ENCODE measurements around the gene TRIM26. TPM values are rescaled to one million over a fixed set of nuclear protein-coding genes. Genes with fewer than 3 reads are reported as not detected.

TRIM26 gene
- total and polyA plus RNA-seq, 2 experiments from 2014 or later, result 11.0 to 38.0 TPM

DNA sequence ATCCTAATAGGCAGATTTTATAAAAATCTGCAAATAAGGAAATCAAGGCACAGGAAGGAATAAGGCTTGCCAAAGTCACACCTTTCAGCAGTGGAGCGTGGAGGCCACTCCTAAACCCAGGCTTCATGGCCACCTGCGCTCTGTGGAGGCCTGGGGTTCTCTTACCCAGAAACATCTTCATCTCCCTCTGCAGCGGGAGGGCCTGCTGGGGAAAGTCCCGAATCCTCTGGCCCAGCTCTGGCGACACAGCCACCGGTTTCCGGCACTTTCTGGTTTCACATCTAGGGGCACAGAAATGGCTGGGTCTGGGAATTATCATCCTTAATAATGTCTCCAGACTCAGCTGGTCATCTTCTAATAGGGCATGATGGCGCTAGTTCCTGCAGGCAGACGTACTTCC lies 56.4 kb downstream of the TRIM26 start:
- no peak overlapping the region for H3K27ac Mint-ChIP-seq
- no peaks in the 10 kb centered on the region for H4K20me1 ChIP-seq (replicated peaks; ENCODE audit: insufficient read depth)
- H3K4me1 Mint-ChIP-seq, result no peaks in the 10 kb centered on the region
- H3K4me1 ChIP-seq (ENCODE audit: insufficient read depth), result no peaks in the 10 kb centered on the region
- H3K27me3 ChIP-seq (ENCODE audit: insufficient read depth), result 0 out of 2 replicates have a peak, but pooled peaks cover 11% of the 10 kb centered on the region
- DNase-seq (ENCODE audit: low spot score) (no peak), ATAC-seq (no peak)
- H3K4me3 ChIP-seq, result no peak overlapping the region
- H3K36me3 ChIP-seq (ENCODE audit: insufficient read depth), result no peaks in the 10 kb centered on the region
- H3K9me3 Mint-ChIP-seq, result no peaks in the 10 kb centered on the region
- H3F3A ChIP-seq (replicated peaks; ENCODE audit: low read depth), result no peaks in the 10 kb centered on the region
- H2AFZ ChIP-seq, result no peak overlapping the region
- no peak overlapping the region for H3K4me3 Mint-ChIP-seq
- H3K27me3 Mint-ChIP-seq (ENCODE audit: insufficient read depth, low read depth, poor library complexity), result peaks cover 8% of the 10 kb centered on the region
- no peaks in the 10 kb centered on the region for H3K36me3 Mint-ChIP-seq (ENCODE audit: low read depth)
- TF ChIP-seq, protein P1, sequence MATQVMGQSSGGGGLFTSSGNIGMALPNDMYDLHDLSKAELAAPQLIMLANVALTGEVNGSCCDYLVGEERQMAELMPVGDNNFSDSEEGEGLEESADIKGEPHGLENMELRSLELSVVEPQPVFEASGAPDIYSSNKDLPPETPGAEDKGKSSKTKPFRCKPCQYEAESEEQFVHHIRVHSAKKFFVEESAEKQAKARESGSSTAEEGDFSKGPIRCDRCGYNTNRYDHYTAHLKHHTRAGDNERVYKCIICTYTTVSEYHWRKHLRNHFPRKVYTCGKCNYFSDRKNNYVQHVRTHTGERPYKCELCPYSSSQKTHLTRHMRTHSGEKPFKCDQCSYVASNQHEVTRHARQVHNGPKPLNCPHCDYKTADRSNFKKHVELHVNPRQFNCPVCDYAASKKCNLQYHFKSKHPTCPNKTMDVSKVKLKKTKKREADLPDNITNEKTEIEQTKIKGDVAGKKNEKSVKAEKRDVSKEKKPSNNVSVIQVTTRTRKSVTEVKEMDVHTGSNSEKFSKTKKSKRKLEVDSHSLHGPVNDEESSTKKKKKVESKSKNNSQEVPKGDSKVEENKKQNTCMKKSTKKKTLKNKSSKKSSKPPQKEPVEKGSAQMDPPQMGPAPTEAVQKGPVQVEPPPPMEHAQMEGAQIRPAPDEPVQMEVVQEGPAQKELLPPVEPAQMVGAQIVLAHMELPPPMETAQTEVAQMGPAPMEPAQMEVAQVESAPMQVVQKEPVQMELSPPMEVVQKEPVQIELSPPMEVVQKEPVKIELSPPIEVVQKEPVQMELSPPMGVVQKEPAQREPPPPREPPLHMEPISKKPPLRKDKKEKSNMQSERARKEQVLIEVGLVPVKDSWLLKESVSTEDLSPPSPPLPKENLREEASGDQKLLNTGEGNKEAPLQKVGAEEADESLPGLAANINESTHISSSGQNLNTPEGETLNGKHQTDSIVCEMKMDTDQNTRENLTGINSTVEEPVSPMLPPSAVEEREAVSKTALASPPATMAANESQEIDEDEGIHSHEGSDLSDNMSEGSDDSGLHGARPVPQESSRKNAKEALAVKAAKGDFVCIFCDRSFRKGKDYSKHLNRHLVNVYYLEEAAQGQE (IDR thresholded peaks at IDR 0.05; ENCODE audit: unreplicated experiment), result no peak
- TF ChIP-seq ZNF114 (CRISPR knock-in tag; IDR thresholded peaks at IDR 0.05) (no peak), JUNB (IDR thresholded peaks at IDR 0.05; ENCODE audit: unreplicated experiment) (no peak), STAT1 (IDR thresholded peaks at IDR 0.05; ENCODE audit: unreplicated experiment) (no peak), EZH2 (IDR thresholded peaks at IDR 0.05; ENCODE audit: low read depth, unreplicated experiment) (no peak), EZH2phosphoT487 (IDR thresholded peaks at IDR 0.05; ENCODE audit: unreplicated experiment) (no peak), ZNF331 (CRISPR knock-in tag; IDR thresholded peaks at IDR 0.05; ENCODE audit: low read depth) (no peak), CREB1 (CRISPR knock-in tag; IDR thresholded peaks at IDR 0.05; ENCODE audit: low read depth) (no peak), NANOG (IDR thresholded peaks at IDR 0.05; ENCODE audit: borderline replicate concordance) (no peak), POLR2AphosphoS5 (IDR thresholded peaks at IDR 0.05; ENCODE audit: low read depth) (no peak)
- TF ChIP-seq, protein P2, sequence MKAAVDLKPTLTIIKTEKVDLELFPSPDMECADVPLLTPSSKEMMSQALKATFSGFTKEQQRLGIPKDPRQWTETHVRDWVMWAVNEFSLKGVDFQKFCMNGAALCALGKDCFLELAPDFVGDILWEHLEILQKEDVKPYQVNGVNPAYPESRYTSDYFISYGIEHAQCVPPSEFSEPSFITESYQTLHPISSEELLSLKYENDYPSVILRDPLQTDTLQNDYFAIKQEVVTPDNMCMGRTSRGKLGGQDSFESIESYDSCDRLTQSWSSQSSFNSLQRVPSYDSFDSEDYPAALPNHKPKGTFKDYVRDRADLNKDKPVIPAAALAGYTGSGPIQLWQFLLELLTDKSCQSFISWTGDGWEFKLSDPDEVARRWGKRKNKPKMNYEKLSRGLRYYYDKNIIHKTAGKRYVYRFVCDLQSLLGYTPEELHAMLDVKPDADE (IDR thresholded peaks at IDR 0.05), result no peak
- TF ChIP-seq, protein P3, sequence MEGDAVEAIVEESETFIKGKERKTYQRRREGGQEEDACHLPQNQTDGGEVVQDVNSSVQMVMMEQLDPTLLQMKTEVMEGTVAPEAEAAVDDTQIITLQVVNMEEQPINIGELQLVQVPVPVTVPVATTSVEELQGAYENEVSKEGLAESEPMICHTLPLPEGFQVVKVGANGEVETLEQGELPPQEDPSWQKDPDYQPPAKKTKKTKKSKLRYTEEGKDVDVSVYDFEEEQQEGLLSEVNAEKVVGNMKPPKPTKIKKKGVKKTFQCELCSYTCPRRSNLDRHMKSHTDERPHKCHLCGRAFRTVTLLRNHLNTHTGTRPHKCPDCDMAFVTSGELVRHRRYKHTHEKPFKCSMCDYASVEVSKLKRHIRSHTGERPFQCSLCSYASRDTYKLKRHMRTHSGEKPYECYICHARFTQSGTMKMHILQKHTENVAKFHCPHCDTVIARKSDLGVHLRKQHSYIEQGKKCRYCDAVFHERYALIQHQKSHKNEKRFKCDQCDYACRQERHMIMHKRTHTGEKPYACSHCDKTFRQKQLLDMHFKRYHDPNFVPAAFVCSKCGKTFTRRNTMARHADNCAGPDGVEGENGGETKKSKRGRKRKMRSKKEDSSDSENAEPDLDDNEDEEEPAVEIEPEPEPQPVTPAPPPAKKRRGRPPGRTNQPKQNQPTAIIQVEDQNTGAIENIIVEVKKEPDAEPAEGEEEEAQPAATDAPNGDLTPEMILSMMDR (conservative IDR thresholded peaks at IDR 0.05; ENCODE audit: low read depth in 2 of 2), result no peak
- TF ChIP-seq, protein P4, sequence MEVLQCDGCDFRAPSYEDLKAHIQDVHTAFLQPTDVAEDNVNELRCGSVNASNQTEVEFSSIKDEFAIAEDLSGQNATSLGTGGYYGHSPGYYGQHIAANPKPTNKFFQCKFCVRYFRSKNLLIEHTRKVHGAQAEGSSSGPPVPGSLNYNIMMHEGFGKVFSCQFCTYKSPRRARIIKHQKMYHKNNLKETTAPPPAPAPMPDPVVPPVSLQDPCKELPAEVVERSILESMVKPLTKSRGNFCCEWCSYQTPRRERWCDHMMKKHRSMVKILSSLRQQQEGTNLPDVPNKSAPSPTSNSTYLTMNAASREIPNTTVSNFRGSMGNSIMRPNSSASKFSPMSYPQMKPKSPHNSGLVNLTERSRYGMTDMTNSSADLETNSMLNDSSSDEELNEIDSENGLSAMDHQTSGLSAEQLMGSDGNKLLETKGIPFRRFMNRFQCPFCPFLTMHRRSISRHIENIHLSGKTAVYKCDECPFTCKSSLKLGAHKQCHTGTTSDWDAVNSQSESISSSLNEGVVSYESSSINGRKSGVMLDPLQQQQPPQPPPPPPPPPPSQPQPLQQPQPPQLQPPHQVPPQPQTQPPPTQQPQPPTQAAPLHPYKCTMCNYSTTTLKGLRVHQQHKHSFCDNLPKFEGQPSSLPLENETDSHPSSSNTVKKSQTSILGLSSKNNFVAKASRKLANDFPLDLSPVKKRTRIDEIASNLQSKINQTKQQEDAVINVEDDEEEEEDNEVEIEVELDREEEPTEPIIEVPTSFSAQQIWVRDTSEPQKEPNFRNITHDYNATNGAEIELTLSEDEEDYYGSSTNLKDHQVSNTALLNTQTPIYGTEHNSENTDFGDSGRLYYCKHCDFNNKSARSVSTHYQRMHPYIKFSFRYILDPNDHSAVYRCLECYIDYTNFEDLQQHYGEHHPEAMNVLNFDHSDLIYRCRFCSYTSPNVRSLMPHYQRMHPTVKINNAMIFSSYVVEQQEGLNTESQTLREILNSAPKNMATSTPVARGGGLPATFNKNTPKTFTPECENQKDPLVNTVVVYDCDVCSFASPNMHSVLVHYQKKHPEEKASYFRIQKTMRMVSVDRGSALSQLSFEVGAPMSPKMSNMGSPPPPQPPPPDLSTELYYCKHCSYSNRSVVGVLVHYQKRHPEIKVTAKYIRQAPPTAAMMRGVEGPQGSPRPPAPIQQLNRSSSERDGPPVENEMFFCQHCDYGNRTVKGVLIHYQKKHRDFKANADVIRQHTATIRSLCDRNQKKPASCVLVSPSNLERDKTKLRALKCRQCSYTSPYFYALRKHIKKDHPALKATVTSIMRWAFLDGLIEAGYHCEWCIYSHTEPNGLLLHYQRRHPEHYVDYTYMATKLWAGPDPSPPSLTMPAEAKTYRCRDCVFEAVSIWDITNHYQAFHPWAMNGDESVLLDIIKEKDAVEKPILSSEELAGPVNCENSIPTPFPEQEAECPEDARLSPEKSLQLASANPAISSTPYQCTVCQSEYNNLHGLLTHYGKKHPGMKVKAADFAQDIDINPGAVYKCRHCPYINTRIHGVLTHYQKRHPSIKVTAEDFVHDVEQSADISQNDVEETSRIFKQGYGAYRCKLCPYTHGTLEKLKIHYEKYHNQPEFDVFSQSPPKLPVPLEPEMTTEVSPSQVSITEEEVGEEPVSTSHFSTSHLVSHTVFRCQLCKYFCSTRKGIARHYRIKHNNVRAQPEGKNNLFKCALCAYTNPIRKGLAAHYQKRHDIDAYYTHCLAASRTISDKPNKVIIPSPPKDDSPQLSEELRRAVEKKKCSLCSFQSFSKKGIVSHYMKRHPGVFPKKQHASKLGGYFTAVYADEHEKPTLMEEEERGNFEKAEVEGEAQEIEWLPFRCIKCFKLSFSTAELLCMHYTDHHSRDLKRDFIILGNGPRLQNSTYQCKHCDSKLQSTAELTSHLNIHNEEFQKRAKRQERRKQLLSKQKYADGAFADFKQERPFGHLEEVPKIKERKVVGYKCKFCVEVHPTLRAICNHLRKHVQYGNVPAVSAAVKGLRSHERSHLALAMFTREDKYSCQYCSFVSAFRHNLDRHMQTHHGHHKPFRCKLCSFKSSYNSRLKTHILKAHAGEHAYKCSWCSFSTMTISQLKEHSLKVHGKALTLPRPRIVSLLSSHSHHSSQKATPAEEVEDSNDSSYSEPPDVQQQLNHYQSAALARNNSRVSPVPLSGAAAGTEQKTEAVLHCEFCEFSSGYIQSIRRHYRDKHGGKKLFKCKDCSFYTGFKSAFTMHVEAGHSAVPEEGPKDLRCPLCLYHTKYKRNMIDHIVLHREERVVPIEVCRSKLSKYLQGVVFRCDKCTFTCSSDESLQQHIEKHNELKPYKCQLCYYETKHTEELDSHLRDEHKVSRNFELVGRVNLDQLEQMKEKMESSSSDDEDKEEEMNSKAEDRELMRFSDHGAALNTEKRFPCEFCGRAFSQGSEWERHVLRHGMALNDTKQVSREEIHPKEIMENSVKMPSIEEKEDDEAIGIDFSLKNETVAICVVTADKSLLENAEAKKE (CRISPR knock-in tag; IDR thresholded peaks at IDR 0.05), result no peak
- H3K27ac ChIP-seq (ENCODE audit: low read depth), result no peak overlapping the region
- no peaks in the 10 kb centered on the region for H3K79me2 ChIP-seq (replicated peaks; ENCODE audit: insufficient read depth)
- no peaks in the 10 kb centered on the region for H3K9me2 ChIP-seq (ENCODE audit: insufficient read depth)
- H3K4me2 ChIP-seq, result no peak overlapping the region

Data from GM23338 (cell line).